BLaER1 treated with 17β-estradiol and CSF1 and Interleukin-3, amounts not matched to agents 10 nM and 100 nM (cell line): Measurements from ENCODE around the gene NFKBIE.

Experiments
- H3K27ac ChIP-seq, 11 experiments: shearing (Covaris generic); formaldehyde crosslinking; 2 replicates each; pipeline ENCODE4 v1.8.1; 2022
- H3K27me3 ChIP-seq, 11 experiments: shearing (Covaris generic); formaldehyde crosslinking; 2 replicates each; pipeline ENCODE4 v1.8.1; 2022
- H3K36me3 ChIP-seq, 11 experiments: shearing (Covaris generic); formaldehyde crosslinking; 2 replicates each; pipeline ENCODE4 v1.8.1; 2022
- H3K4me1 ChIP-seq, 10 experiments: shearing (Covaris generic); formaldehyde crosslinking; 2 replicates each; pipeline ENCODE4 v1.8.1; 2022
- H3K4me2 ChIP-seq, 11 experiments: shearing (Covaris generic); formaldehyde crosslinking; 2 replicates each; pipeline ENCODE4 v1.8.1; 2022
- H3K4me3 ChIP-seq, 10 experiments: shearing (Covaris generic); formaldehyde crosslinking; 2 replicates each; pipeline ENCODE4 v1.8.1; 2022
- H3K9ac ChIP-seq, 11 experiments: shearing (Covaris generic); formaldehyde crosslinking; 2 replicates each; pipeline ENCODE4 v1.8.1; 2022
- H3K9me3 ChIP-seq, 11 experiments: shearing (Covaris generic); formaldehyde crosslinking; replicated peaks in 1 of 11; 2 replicates each; pipeline ENCODE4 v1.8.1; 2022
- H4K20me1 ChIP-seq, 11 experiments: shearing (Covaris generic); formaldehyde crosslinking; 2 replicates each; pipeline ENCODE4 v1.8.1; 2022
- Cebpa-rat ChIP-seq, 11 experiments: shearing (Covaris generic); IDR thresholded peaks; 2 replicates each; pipeline ENCODE4 v1.8.1; 2022

The NFKBIE gene

GRCh38 chr6:44289726-44290260, 24.4 kb upstream of the NFKBIE start:
- peaks cover 0 to 13% (median 0%) of the 10 kb centered on the region in 11 experiments; a peak in 5 of 22 replicates for H4K20me1 ChIP-seq
- H3K27me3 ChIP-seq: peaks cover 0 to 20% (median 4%) of the 10 kb centered on the region in 11 experiments; a peak in 8 of 22 replicates
- H3K4me3 ChIP-seq: no peak overlapping the region
- H3K27ac ChIP-seq: no peak overlapping the region
- H3K4me1 ChIP-seq: no peaks in the 10 kb centered on the region
- TF ChIP-seq Cebpa-rat (IDR thresholded peaks at IDR 0.05): no peak
- no peaks in the 10 kb centered on the region for H3K9me3 ChIP-seq
- no peak overlapping the region for H3K4me2 ChIP-seq
- H3K36me3 ChIP-seq: no peaks in the 10 kb centered on the region
- H3K9ac ChIP-seq: no peak overlapping the region

GRCh38 chr6:44286747-44287146, 21.4 kb upstream of the NFKBIE start:
- no peak overlapping the region for H3K27ac ChIP-seq
- H3K36me3 ChIP-seq: no peaks in the 10 kb centered on the region
- H3K4me2 ChIP-seq: no peak overlapping the region
- peaks cover 0 to 13% (median 0%) of the 10 kb centered on the region in 11 experiments; a peak in 2 of 22 replicates for H4K20me1 ChIP-seq
- H3K4me3 ChIP-seq: no peak overlapping the region
- H3K9ac ChIP-seq: no peak overlapping the region
- no peaks in the 10 kb centered on the region for H3K9me3 ChIP-seq
- no peak for TF ChIP-seq Cebpa-rat (IDR thresholded peaks at IDR 0.05)
- peaks cover 0 to 7% (median 0%) of the 10 kb centered on the region in 10 experiments; a peak in 3 of 20 replicates for H3K4me1 ChIP-seq
- H3K27me3 ChIP-seq: peaks cover 3 to 38% (median 19%) of the 10 kb centered on the region in 11 experiments; a peak in 11 of 22 replicates

GRCh38 chr6:44286285-44286565, 20.9 kb upstream of the NFKBIE start:
- H3K9ac ChIP-seq: no peak overlapping the region
- peaks cover 3 to 38% (median 19%) of the 10 kb centered on the region in 11 experiments; a peak in 11 of 22 replicates for H3K27me3 ChIP-seq
- no peak overlapping the region for H3K4me2 ChIP-seq
- H3K4me1 ChIP-seq: peaks cover 0 to 7% (median 0%) of the 10 kb centered on the region in 10 experiments; a peak in 3 of 20 replicates
- no peak overlapping the region for H3K4me3 ChIP-seq
- no peak overlapping the region for H3K27ac ChIP-seq
- H3K9me3 ChIP-seq: no peaks in the 10 kb centered on the region
- H4K20me1 ChIP-seq: peaks cover 0 to 13% (median 0%) of the 10 kb centered on the region in 11 experiments; a peak in 2 of 22 replicates
- no peaks in the 10 kb centered on the region for H3K36me3 ChIP-seq
- no peak for TF ChIP-seq Cebpa-rat (IDR thresholded peaks at IDR 0.05)

GRCh38 chr6:44285552-44286284, 20.4 kb upstream of the NFKBIE start:
- Histone ChIP-seq H3K9ac (no peak overlapping the region), H3K4me1 (peaks cover 0 to 7% (median 0%) of the 10 kb centered on the region in 10 experiments; a peak in 3 of 20 replicates), H3K36me3 (no peaks in the 10 kb centered on the region), H3K27ac (no peak overlapping the region), H3K27me3 (peaks cover 3 to 36% (median 19%) of the 10 kb centered on the region in 11 experiments; a peak in 11 of 22 replicates), H3K4me2 (no peak overlapping the region), H3K9me3 (no peaks in the 10 kb centered on the region), H3K4me3 (no peak overlapping the region), H4K20me1 (peaks cover 0 to 13% (median 0%) of the 10 kb centered on the region in 11 experiments; a peak in 2 of 22 replicates)
- TF ChIP-seq Cebpa-rat (IDR thresholded peaks at IDR 0.05): no peak

GRCh38 chr6:44284867-44285266, 19.5 kb upstream of the NFKBIE start:
- no peaks in the 10 kb centered on the region for H3K9me3 ChIP-seq
- H3K9ac ChIP-seq: no peak overlapping the region
- peaks cover 0 to 10% (median 0%) of the 10 kb centered on the region in 10 experiments; a peak in 6 of 20 replicates for H3K4me1 ChIP-seq
- H4K20me1 ChIP-seq: peaks cover 0 to 12% (median 0%) of the 10 kb centered on the region in 11 experiments; a peak in 2 of 22 replicates
- H3K27me3 ChIP-seq: peaks cover 3 to 30% (median 19%) of the 10 kb centered on the region in 11 experiments; a peak in 11 of 22 replicates
- H3K36me3 ChIP-seq: no peaks in the 10 kb centered on the region
- no peak for TF ChIP-seq Cebpa-rat (IDR thresholded peaks at IDR 0.05)
- no peak overlapping the region for H3K27ac ChIP-seq
- no peak overlapping the region for H3K4me2 ChIP-seq
- H3K4me3 ChIP-seq: no peak overlapping the region

- H3K9ac ChIP-seq: no peak overlapping the region
- peaks cover 3 to 30% (median 18%) of the 10 kb centered on the region in 11 experiments; a peak in 11 of 22 replicates for H3K27me3 ChIP-seq
- H3K4me2 ChIP-seq: peak overlapping the region in 2 of 11 experiments; percentile 18 to 29; a peak in 2 of 22 replicates
- no peaks in the 10 kb centered on the region for H3K9me3 ChIP-seq
- H3K27ac ChIP-seq: no peak overlapping the region
- peaks cover 0 to 9% (median 0%) of the 10 kb centered on the region in 11 experiments; a peak in 2 of 22 replicates for H4K20me1 ChIP-seq
- no peak overlapping the region for H3K4me3 ChIP-seq
- H3K4me1 ChIP-seq: peaks cover 0 to 17% (median 6%) of the 10 kb centered on the region in 10 experiments; a peak in 14 of 20 replicates
- no peak for TF ChIP-seq Cebpa-rat (IDR thresholded peaks at IDR 0.05)
- H3K36me3 ChIP-seq: no peaks in the 10 kb centered on the region
Measured at GRCh38 chr6:44284121-44284520, 18.8 kb upstream of the NFKBIE start.

DNA sequence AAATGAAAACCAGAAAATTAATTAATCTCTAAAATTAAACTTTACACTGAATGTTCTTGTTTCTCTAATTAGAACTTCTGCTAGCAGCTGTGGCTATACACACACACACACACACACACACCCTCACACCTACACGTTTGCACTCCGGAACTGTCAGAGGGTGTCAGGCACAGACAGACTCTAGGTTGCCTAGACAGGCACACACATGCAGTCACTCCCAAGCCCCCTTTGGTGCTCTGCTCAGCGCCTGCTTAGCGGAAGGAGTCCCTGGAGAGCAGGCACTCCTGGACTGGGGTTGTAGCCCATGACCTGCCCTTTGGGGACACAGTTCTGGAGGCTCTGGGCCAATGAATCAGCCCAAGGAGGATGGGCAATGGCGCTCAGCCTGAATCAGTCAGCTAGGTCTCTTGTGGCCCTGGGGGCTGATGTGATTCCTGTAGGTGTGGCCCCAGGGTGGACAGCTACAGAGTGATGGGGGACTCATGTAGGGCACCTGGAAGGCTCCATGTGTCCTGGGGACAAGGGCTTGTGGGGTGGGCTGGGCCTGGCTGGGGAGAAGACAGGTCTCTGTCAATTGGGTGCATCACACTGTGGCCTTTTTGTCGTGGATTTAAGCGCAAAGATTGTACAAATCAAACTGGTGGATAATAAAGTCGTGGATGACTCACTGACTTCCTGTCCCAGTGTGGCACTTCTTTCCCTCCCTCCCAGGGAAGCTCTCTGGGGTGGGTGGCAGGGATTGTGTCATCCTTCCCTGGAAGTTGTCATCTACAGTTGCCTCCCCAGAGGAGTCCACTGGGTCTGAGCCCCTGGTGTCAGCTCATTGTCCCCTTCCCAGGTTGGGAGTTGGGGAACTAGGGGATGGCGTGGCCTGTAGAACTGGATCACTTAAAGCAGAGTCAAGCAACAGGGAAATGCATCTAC, 13.7 kb upstream of the NFKBIE start:
- H4K20me1 ChIP-seq: peaks cover 0 to 23% (median 0%) of the 10 kb centered on the region in 11 experiments; a peak in 3 of 22 replicates
- H3K4me3 ChIP-seq: no peak overlapping the region
- H3K9me3 ChIP-seq: no peaks in the 10 kb centered on the region
- H3K9ac ChIP-seq: no peak overlapping the region
- no peak overlapping the region for H3K27ac ChIP-seq
- H3K36me3 ChIP-seq: no peaks in the 10 kb centered on the region
- H3K4me1 ChIP-seq: peaks cover 0 to 26% (median 10%) of the 10 kb centered on the region in 10 experiments; a peak in 15 of 20 replicates
- peak overlapping the region in 9 of 11 experiments; percentile 26 to 76 (median 60); a peak in 16 of 22 replicates for H3K4me2 ChIP-seq
- no peak for TF ChIP-seq Cebpa-rat (IDR thresholded peaks at IDR 0.05)
- peaks cover 15 to 52% (median 32%) of the 10 kb centered on the region in 11 experiments; a peak in 21 of 22 replicates for H3K27me3 ChIP-seq

DNA sequence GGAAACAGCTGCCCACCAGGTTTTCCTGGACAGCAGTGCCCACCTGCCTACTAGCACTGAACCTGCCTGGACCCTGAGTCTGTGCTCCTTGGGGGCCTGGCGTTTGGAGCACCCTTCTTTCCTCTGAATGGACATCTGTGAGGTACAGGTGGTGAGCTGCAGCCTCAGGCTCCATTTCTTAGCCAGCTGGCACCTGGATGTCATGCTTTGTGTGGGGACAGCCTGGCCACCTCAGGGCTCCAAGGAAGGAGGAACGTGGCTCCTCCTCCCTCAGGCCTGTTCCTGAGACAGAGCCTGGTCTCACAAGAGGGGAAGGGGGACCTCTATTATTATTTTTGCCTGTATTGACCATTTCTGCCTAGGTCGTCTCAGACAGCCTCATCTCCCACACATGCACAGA, 13.0 kb upstream of the NFKBIE start:
- no peaks in the 10 kb centered on the region for H3K36me3 ChIP-seq
- H3K4me3 ChIP-seq: no peak overlapping the region
- peaks cover 0 to 23% (median 10%) of the 10 kb centered on the region in 10 experiments; a peak in 15 of 20 replicates for H3K4me1 ChIP-seq
- H3K9me3 ChIP-seq: no peaks in the 10 kb centered on the region
- peaks cover 0 to 25% (median 0%) of the 10 kb centered on the region in 11 experiments; a peak in 3 of 22 replicates for H4K20me1 ChIP-seq
- no peak overlapping the region for H3K9ac ChIP-seq
- H3K27ac ChIP-seq: no peak overlapping the region
- peak overlapping the region in 3 of 11 experiments; percentile 60 to 76 (median 65); a peak in 6 of 22 replicates for H3K4me2 ChIP-seq
- peaks cover 16 to 50% (median 27%) of the 10 kb centered on the region in 11 experiments; a peak in 21 of 22 replicates for H3K27me3 ChIP-seq
- TF ChIP-seq Cebpa-rat (IDR thresholded peaks at IDR 0.05): no peak
